ENCODE measurements around the gene GLI1. TPM values are rescaled to one million over a fixed set of nuclear protein-coding genes. Genes with fewer than 3 reads are reported as not detected.

The GLI1 gene
- total RNA-seq, 2 experiments from 2014 or later, result 4.6 to 6.5 TPM

- no peaks in the 10 kb centered on the region for H3K36me3 ChIP-seq (ENCODE audit: insufficient read depth, low read length)
- H3K9me2 ChIP-seq (ENCODE audit: insufficient read depth, low read length), result no peaks in the 10 kb centered on the region
- DNase-seq (ENCODE audit: low spot score), result no peak
- H3K4me2 ChIP-seq (ENCODE audit: low read length), result no peak overlapping the region
- BruUV-seq (replicated peaks), result no TSS peak
- TF ChIP-seq CTCF (conservative IDR thresholded peaks at IDR 0.05; ENCODE audit: low read length), result no peak
- no peak for TF ChIP-seq EZH2phosphoT487 (IDR thresholded peaks at IDR 0.05; ENCODE audit: borderline replicate concordance, low read depth, low read length)
- POLR2A ChIA-PET, result interaction anchor here (0.6 to 1.9 kb wide), 7 partner anchors 12 to 201 kb away, joined by 3 to 8 read pairs (median 4); partner anchors contain the start of gene STAC3
- no peaks in the 10 kb centered on the region for H3K9me3 ChIP-seq (ENCODE audit: low read length)
- H3K4me1 ChIP-seq (ENCODE audit: insufficient read depth, low read length, poor library complexity, severe bottlenecking), result peaks cover 32% of the 10 kb centered on the region
- CTCF ChIA-PET (ENCODE audit: unreplicated experiment), result interaction anchor here (0.6 to 1.3 kb wide), 6 partner anchors 111 to 392 kb away, joined by 3 to 7 read pairs (median 6); no protein-coding TSS in a partner anchor
- H2AFZ ChIP-seq (ENCODE audit: low read length), result peak overlapping the region; percentile 21; the same call in 1 of the 2 replicates
- no peaks in the 10 kb centered on the region for H3K79me2 ChIP-seq (ENCODE audit: insufficient read depth, low read depth, low read length)
- intact Hi-C loops (cut with micrococcal nuclease; ENCODE audit: unreplicated experiment), result loop anchor here (2.0 kb wide), 1 partner anchor 240 kb away; no protein-coding TSS in a partner anchor
- H3K4me3 ChIP-seq (ENCODE audit: low read depth, low read length, poor library complexity, severe bottlenecking), result no peak overlapping the region
- H3K27ac ChIP-seq (ENCODE audit: low read depth, low read length, poor library complexity, severe bottlenecking), result no peak overlapping the region
- no peaks in the 10 kb centered on the region for H4K20me1 ChIP-seq (ENCODE audit: insufficient read depth, low read length)
Measured at GRCh38 chr12:57452181-57452936, 7.2 kb upstream of the GLI1 start.

GRCh38 chr12:57452937-57453509, 6.6 kb upstream of the GLI1 start:
- TF ChIP-seq CTCF (conservative IDR thresholded peaks at IDR 0.05; ENCODE audit: low read length), result peak; percentile 88
- no peak for TF ChIP-seq EZH2phosphoT487 (IDR thresholded peaks at IDR 0.05; ENCODE audit: borderline replicate concordance, low read depth, low read length)
- peaks cover 32% of the 10 kb centered on the region for H3K4me1 ChIP-seq (ENCODE audit: insufficient read depth, low read length, poor library complexity, severe bottlenecking)
- CTCF ChIA-PET (ENCODE audit: unreplicated experiment), result interaction anchor here (0.6 to 1.3 kb wide), 6 partner anchors 111 to 393 kb away, joined by 3 to 7 read pairs (median 6); no protein-coding TSS in a partner anchor
- DNase-seq (ENCODE audit: low spot score), result peak; percentile 71
- no peak overlapping the region for H3K4me3 ChIP-seq (ENCODE audit: low read depth, low read length, poor library complexity, severe bottlenecking)
- no peaks in the 10 kb centered on the region for H4K20me1 ChIP-seq (ENCODE audit: insufficient read depth, low read length)
- H3K79me2 ChIP-seq (ENCODE audit: insufficient read depth, low read depth, low read length), result no peaks in the 10 kb centered on the region
- no peak overlapping the region for H3K27ac ChIP-seq (ENCODE audit: low read depth, low read length, poor library complexity, severe bottlenecking)
- peak overlapping the region; percentile 21; the same call in 1 of the 2 replicates for H2AFZ ChIP-seq (ENCODE audit: low read length)
- no peaks in the 10 kb centered on the region for H3K9me3 ChIP-seq (ENCODE audit: low read length)
- POLR2A ChIA-PET, result interaction anchor here (0.6 to 1.9 kb wide), 6 partner anchors 8 to 202 kb away, joined by 3 to 8 read pairs (median 4); partner anchors contain the start of gene STAC3
- no peak overlapping the region for H3K4me2 ChIP-seq (ENCODE audit: low read length)
- no peaks in the 10 kb centered on the region for H3K9me2 ChIP-seq (ENCODE audit: insufficient read depth, low read length)
- intact Hi-C loops (cut with micrococcal nuclease; ENCODE audit: unreplicated experiment), result loop anchor here (1.0 to 2.0 kb wide), 3 partner anchors 146 to 240 kb away; no protein-coding TSS in a partner anchor
- BruUV-seq (replicated peaks), result no TSS peak
- H3K36me3 ChIP-seq (ENCODE audit: insufficient read depth, low read length), result no peaks in the 10 kb centered on the region
